Measurements from ENCODE around the gene NUDT4. TPM values are rescaled to one million over a fixed set of nuclear protein-coding genes. Genes with fewer than 3 reads are reported as not detected.
"Not testable (repeated sequence)": the region's sequence is repeated elsewhere in the genome, so short reads cannot be mapped to it uniquely, and the experiment has no call there.

NUDT4 gene
- total RNA-seq, 1 donor from 2014 or later, result 93.9 TPM

DNA sequence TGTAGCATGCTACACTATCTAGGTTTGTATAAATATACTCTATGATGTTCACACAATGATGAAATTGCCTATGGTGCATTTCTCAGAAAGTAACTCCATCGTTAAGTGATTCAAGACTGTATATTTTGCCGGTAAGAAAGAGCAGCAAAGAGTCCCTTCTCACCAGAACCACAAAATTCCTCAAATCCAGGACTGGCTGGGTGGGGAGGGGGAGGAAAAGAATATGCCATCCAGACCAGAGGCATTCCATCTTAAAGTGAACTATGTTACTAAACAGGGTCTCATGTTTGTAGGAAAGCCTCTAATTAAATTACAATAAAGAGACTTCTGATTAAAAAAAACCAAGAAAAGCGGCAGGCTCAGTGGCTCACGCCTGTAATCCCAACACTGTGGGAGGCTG, 52.6 kb downstream of the NUDT4 start:
- peaks cover 43% of the 10 kb centered on the region for H3K4me1 Mint-ChIP-seq (ENCODE audit: low read depth)
- H3K9me3 Mint-ChIP-seq, result no peaks in the 10 kb centered on the region
- DNase-seq (ENCODE audit: low spot score), result no peak
- intact Hi-C loops (cut with micrococcal nuclease), result loop anchor here (10.0 kb wide), 2 partner anchors 355 to 1785 kb away; partner anchors contain the start of genes FGD6 and VEZT
- peaks cover 25% of the 10 kb centered on the region for H3K36me3 Mint-ChIP-seq (ENCODE audit: low read depth)
- no peak overlapping the region for H3K4me3 Mint-ChIP-seq (ENCODE audit: low read depth)
- no peaks in the 10 kb centered on the region for H3K27me3 Mint-ChIP-seq (ENCODE audit: low read depth)
- no peak overlapping the region for H3K27ac Mint-ChIP-seq

- Mint-ChIP-seq H3K36me3 (ENCODE audit: low read depth) (peaks cover 26% of the 10 kb centered on the region), H3K27ac (peak overlapping the region; percentile 9), H3K4me1 (ENCODE audit: low read depth) (peaks cover 37% of the 10 kb centered on the region)
- H3K9me3 Mint-ChIP-seq; H3K27me3 Mint-ChIP-seq (ENCODE audit: low read depth); DNase-seq (ENCODE audit: low spot score); H3K4me3 Mint-ChIP-seq (ENCODE audit: low read depth): not testable (repeated sequence)
- intact Hi-C loops (cut with micrococcal nuclease), result loop anchor here (10.0 kb wide), 2 partner anchors 353 to 1783 kb away; partner anchors contain the start of genes FGD6 and VEZT
Observed at GRCh38 chr12:93432031-93432430, 54.3 kb downstream of the NUDT4 start.

GRCh38 chr12:93434256-93434865, 56.6 kb downstream of the NUDT4 start:
- Mint-ChIP-seq H3K27me3 (ENCODE audit: low read depth) (no peaks in the 10 kb centered on the region), H3K36me3 (ENCODE audit: low read depth) (peaks cover 17% of the 10 kb centered on the region), H3K9me3 (no peaks in the 10 kb centered on the region), H3K4me1 (ENCODE audit: low read depth) (peaks cover 46% of the 10 kb centered on the region), H3K27ac (no peak overlapping the region), H3K4me3 (ENCODE audit: low read depth) (no peak overlapping the region)
- intact Hi-C loops (cut with micrococcal nuclease), result loop anchor here (10.0 kb wide), 2 partner anchors 350 to 1780 kb away; partner anchors contain the start of genes FGD6 and VEZT
- no peak for DNase-seq (ENCODE audit: low spot score)

- Mint-ChIP-seq H3K9me3 (no peaks in the 10 kb centered on the region), H3K4me3 (ENCODE audit: low read depth) (peak overlapping the region; percentile 5), H3K27ac (no peak overlapping the region), H3K27me3 (ENCODE audit: low read depth) (no peaks in the 10 kb centered on the region), H3K4me1 (ENCODE audit: low read depth) (peaks cover 52% of the 10 kb centered on the region), H3K36me3 (ENCODE audit: low read depth) (peaks cover 16% of the 10 kb centered on the region)
- intact Hi-C loops (cut with micrococcal nuclease), result loop anchor here (10.0 kb wide), 2 partner anchors 346 to 1776 kb away; partner anchors contain the start of genes FGD6 and VEZT
- DNase-seq (ENCODE audit: low spot score), result no peak
Observed at GRCh38 chr12:93438266-93439050, 60.7 kb downstream of the NUDT4 start.

- no peak for DNase-seq (ENCODE audit: low spot score)
Observed at GRCh38 chr12:93440043-93440835, 62.5 kb downstream of the NUDT4 start.

DNA sequence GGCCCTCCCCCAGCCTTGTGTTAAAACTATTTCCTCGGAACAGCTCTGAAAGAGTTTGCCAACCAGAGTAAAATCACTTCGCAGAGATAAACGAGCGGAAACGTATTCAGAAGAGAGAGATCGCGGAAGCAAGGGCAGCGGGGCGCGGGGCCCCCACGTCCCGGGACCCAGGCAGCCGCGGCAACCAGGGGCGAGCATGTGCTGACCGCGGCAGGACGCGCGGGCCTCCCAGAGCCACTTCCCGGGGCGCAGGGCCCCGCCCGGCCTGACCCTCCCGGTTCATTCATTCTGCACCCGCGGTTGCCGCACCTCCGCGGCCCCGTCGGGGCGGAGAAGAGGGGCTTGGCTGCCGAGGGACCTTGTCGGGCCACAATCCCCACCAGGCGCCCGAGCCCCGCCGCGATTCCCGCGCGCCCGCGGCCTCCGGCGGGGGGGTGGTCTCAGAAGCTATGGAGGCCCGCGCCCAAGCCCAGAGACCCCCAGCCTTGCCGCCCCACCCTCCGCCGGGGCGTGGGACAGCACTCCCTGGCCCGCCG, 63.4 kb downstream of the NUDT4 start:
- Mint-ChIP-seq H3K27me3 (ENCODE audit: low read depth) (no peaks in the 10 kb centered on the region), H3K9me3 (no peaks in the 10 kb centered on the region), H3K36me3 (ENCODE audit: low read depth) (peaks cover 14% of the 10 kb centered on the region), H3K27ac (peak overlapping the region; percentile 94), H3K4me1 (ENCODE audit: low read depth) (peaks cover 45% of the 10 kb centered on the region), H3K4me3 (ENCODE audit: low read depth) (peak overlapping the region; percentile 98)
- DNase-seq (ENCODE audit: low spot score), result peak; percentile 41
- intact Hi-C loops (cut with micrococcal nuclease), result loop anchor here (2.0 to 10.0 kb wide), 5 partner anchors 20 to 514 kb away; partner anchors contain the start of genes CRADD, EEA1 and SOCS2

More at GRCh38 chr12:93440043-93440835, 62.5 kb downstream of the NUDT4 start:
- Mint-ChIP-seq H3K36me3 (ENCODE audit: low read depth) (peaks cover 16% of the 10 kb centered on the region), H3K27me3 (ENCODE audit: low read depth) (no peaks in the 10 kb centered on the region), H3K4me1 (ENCODE audit: low read depth) (peaks cover 46% of the 10 kb centered on the region), H3K9me3 (no peaks in the 10 kb centered on the region), H3K27ac (peak overlapping the region; percentile 94), H3K4me3 (ENCODE audit: low read depth) (peak overlapping the region; percentile 98)
- intact Hi-C loops (cut with micrococcal nuclease), result loop anchor here (2.0 to 10.0 kb wide), 5 partner anchors 19 to 513 kb away; partner anchors contain the start of genes CRADD, EEA1 and SOCS2

DNA sequence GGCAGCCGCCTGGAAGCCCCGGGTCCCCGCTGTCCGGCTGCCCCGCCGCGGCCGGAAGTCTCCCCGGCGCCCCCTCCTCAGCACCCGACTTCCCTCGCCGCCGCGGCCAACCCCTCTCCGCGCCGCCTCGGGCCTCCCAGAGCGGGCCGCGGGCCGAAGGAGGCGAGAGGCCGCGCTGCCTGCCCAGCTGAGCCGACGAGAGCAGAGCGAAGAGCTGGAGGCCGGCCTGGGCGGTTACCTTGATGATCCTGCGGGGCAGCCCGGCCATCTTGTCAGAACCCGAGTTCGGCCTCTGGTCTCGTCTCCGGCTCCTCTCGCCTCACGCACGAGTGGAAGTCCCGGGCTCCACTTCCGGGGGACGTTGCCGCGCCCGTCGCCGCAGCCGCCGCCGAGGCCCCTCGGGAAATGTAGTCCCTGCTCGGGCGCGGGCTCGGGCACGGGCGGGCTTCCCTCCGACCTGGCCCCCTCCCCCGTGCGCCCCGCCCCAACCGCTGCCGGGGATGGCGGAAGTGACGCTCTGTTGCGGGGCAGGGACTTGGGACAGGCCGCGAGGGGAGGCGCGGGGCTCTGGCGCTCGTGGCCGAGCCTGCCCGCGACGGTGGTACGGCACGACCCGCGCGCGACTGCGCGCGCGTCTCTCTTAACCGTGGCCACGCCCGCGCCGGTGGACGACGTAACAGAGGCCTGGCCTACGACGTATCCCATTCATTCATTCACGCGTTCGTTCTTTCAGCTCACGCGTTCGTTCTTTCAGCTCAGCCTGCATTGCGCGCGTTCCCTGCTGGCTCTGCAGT, 64.1 kb downstream of the NUDT4 start, which contains the start of gene UBE2N:
Gene UBE2N, minus strand, starts transcription at position 331 of the 794 bp plus-strand sequence. Its CDS starts 63 bp downstream, at position 268.
- peaks cover 38% of the 10 kb centered on the region for H3K4me1 Mint-ChIP-seq (ENCODE audit: low read depth)
- no peaks in the 10 kb centered on the region for H3K27me3 Mint-ChIP-seq (ENCODE audit: low read depth)
- intact Hi-C loops (cut with micrococcal nuclease), result loop anchor here (1.0 to 10.0 kb wide), 6 partner anchors 21 to 515 kb away; partner anchors contain the start of genes CRADD, EEA1, MRPL42 and SOCS2
- H3K9me3 Mint-ChIP-seq, result no peaks in the 10 kb centered on the region
- peak within 1 kb of the TSS; percentile 95 for H3K27ac Mint-ChIP-seq
- peaks cover 13% of the 10 kb centered on the region for H3K36me3 Mint-ChIP-seq (ENCODE audit: low read depth)
- DNase-seq (ENCODE audit: low spot score), result peak; percentile 94
- peak within 1 kb of the TSS; percentile 98 for H3K4me3 Mint-ChIP-seq (ENCODE audit: low read depth)

DNA sequence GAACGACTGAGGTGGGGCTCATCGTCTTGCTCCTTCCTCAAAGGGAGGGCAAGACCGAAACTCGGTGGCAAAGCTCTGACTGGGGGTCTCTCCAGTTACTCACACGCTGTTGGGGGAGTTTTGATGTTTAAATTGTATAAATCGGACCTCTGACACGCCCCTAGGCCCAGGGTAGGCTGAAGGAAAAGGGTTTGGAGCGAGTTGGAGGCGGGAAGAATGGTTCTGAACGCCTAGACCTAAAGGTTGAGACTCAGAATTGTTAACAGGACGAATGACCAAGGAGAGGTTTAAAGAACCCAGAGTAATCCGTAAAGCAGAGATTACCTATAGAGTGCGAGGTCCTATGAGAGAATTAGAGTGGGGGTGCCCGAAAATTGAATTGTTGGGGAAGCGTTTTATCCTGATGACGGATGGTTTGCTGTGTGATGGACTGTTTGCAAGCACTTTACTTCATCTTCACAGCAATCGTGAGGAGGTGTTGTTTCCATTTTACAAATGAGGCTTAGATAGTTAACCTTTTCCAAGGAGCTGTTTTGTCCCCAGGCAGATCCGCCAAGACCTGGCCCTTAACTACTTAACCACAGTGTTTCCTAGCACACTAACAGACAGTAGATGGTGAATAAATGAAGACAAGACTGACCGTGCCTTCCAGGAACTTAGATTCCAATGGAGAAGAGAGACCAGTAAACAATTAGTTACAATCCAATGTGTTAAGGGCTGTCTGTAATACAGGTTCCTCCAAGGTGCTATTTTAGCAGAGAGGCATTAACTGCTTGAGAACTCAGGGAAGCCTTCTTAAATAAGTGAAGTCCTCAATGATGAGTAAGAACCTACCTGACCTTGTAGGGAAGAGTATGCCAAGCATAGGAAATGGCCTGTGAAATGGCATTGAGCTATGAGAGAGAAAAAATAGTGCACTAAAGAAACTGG, 65.0 kb downstream of the NUDT4 start:
- Mint-ChIP-seq H3K4me1 (ENCODE audit: low read depth) (peaks cover 37% of the 10 kb centered on the region), H3K4me3 (ENCODE audit: low read depth) (peak overlapping the region; percentile 93), H3K27me3 (ENCODE audit: low read depth) (no peaks in the 10 kb centered on the region), H3K9me3 (no peaks in the 10 kb centered on the region), H3K36me3 (ENCODE audit: low read depth) (peaks cover 10% of the 10 kb centered on the region), H3K27ac (peak overlapping the region; percentile 95)
- DNase-seq (ENCODE audit: low spot score), result no peak
- intact Hi-C loops (cut with micrococcal nuclease), result loop anchor here (1.0 to 10.0 kb wide), 4 partner anchors 25 to 515 kb away; partner anchors contain the start of genes CRADD, EEA1, MRPL42 and SOCS2

DNA sequence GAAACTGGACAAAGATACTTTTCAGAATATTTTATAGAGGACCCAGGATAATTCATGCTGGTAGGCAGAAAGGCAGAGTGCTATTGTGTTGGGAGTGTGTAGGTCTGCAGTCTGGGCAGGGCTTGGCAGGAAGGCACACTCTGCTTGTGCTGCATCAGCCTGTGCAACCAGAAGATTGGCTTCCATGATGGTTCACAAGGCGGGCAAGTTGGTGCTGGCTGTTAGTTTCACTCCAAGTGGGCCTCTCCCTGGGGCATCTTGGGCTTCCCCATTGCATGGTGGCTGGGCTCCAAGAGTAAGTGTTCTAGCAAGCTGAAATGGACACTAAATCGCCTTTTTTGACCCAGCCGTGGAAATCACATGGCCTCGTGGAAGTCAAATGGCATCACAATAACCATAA, 65.9 kb downstream of the NUDT4 start:
- DNase-seq (ENCODE audit: low spot score), result no peak
- Mint-ChIP-seq H3K36me3 (ENCODE audit: low read depth) (peaks cover 10% of the 10 kb centered on the region), H3K27ac (no peak overlapping the region), H3K4me3 (ENCODE audit: low read depth) (no peak overlapping the region), H3K27me3 (ENCODE audit: low read depth) (no peaks in the 10 kb centered on the region), H3K9me3 (no peaks in the 10 kb centered on the region), H3K4me1 (ENCODE audit: low read depth) (peaks cover 32% of the 10 kb centered on the region)
- intact Hi-C loops (cut with micrococcal nuclease), result loop anchor here (5.0 to 10.0 kb wide), 3 partner anchors 129 to 516 kb away; partner anchors contain the start of genes CRADD, EEA1 and SOCS2

DNA sequence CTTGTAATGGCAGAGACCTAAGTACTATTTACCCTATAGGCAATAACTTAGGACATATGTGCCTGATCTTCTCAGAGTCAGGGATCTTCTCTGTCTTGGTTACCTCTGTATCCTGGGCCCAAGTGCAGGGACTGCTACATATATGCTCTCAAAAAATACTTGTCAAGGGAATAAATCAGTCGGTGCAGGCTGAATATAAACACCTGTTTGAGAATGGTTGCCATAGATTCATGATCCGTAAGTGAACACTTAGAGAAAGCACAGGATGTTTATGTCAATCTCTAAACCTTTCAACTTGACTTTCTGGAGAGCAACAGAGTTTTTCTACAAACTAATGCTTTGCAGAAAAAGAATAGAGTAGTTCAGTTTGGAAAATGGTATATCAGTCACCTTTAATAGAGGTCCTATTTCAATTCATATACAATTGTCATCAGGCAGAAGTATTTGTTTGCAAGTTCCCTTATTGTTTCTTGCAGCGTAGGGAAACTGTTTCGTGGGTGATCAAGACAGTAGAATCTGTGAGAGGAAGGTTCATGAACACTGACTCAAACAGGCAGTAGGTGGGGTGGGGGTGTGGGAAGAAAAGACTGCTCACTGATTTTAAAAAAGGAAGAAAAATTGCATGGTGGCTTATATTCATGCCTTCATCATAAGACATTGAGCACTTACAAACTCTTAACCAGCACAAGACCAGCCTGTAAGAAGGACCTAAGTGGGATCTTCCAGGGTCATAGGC, 70.0 kb downstream of the NUDT4 start:
- H3K4me3 Mint-ChIP-seq (ENCODE audit: low read depth), result no peak overlapping the region
- intact Hi-C loops (cut with micrococcal nuclease), result loop anchor here (10.0 kb wide), 1 partner anchor 227 kb away; the partner anchor contains the start of gene CRADD
- no peak for DNase-seq (ENCODE audit: low spot score)
- H3K36me3 Mint-ChIP-seq (ENCODE audit: low read depth), result no peaks in the 10 kb centered on the region
- no peak overlapping the region for H3K27ac Mint-ChIP-seq
- H3K9me3 Mint-ChIP-seq, result no peaks in the 10 kb centered on the region
- peaks cover 19% of the 10 kb centered on the region for H3K4me1 Mint-ChIP-seq (ENCODE audit: low read depth)
- no peaks in the 10 kb centered on the region for H3K27me3 Mint-ChIP-seq (ENCODE audit: low read depth)
